GM12878 (cell line): ENCODE measurements around the gene KIF6. TPM values are rescaled to one million over a fixed set of nuclear protein-coding genes. Genes with fewer than 3 reads are reported as not detected.

Experiments used
- ATAC-seq: fragments of 200-7000 bp; cut with Tn5 transposase; 3 replicates; pipeline ENCODE4 v1.9.1; 2020; ENCODE audit warnings: mild to moderate bottlenecking, moderate library complexity
- BruUV-seq: library from RNA; stranded (reverse); fragments of 400-500 nt; replicated peaks from 2 replicates; lab custom pipeline; 2021; lab: Mats Ljungman, UMichigan
- CTCF ChIA-PET: fragments of 300-600 bp; sonication (Branson Sonifier 250); formaldehyde crosslinking; extraction: SDS; loops from one replicate; lab custom pipeline; 2021; ENCODE audit warnings: inconsistent platforms; lab: Yijun Ruan, JAX
- POLR2A ChIA-PET: fragments of 350-600 bp; formaldehyde crosslinking; extraction: SDS; loops from one replicate; lab custom pipeline; 2021; ENCODE audit warnings: inconsistent platforms; lab: Charles Lee
- RAD21 ChIA-PET: fragments of 300-600 bp; sonication (Branson Sonifier 250); formaldehyde crosslinking; loops from one replicate; lab custom pipeline; 2023; ENCODE audit warnings: antibody characterized with exemption; ENCODE audit not compliant: unreplicated experiment; lab: Charles Lee
- SMC1A ChIA-PET: fragments of 300-600 bp; sonication (Branson Sonifier 250); formaldehyde crosslinking; loops from one replicate; lab custom pipeline; 2023; ENCODE audit not compliant: unreplicated experiment, uncharacterized antibody; lab: Charles Lee
- DNase-seq: peaks from one replicate; pipeline ENCODE4 v3.0.0-alpha.2; 2011; ENCODE audit warnings: low read depth, low spot score
- FAIRE-seq: peaks from 3 replicates; lab custom pipeline; 2011; peaks lifted over from hg19 to GRCh38; lab: Jason Lieb, UNC
- H2AFZ ChIP-seq: 2 replicates; pipeline ENCODE4 v1.6.0; 2011; ENCODE audit warnings: low read depth, low read length, control low read depth; ENCODE audit not compliant: control insufficient read depth
- H3K27ac ChIP-seq: 2 replicates; pipeline ENCODE4 v1.5.1; 2011; ENCODE audit warnings: control low read depth; ENCODE audit not compliant: control insufficient read depth, insufficient read depth
- H3K27me3 ChIP-seq, 2 experiments: replicated peaks in 1 of 2; 2 replicates each; pipeline versions ENCODE4 v1.6.0 to v1.6.1; 2011; ENCODE audit warnings: low read length in 1 of 2; ENCODE audit not compliant: control insufficient read depth in 2 of 2, insufficient read depth in 2 of 2
- H3K36me3 ChIP-seq, 2 experiments: 2 replicates each; pipeline ENCODE4 v1.5.1; 2011; ENCODE audit warnings: low read length in 1 of 2; ENCODE audit not compliant: control insufficient read depth in 2 of 2, insufficient read depth in 2 of 2
- H3K4me1 ChIP-seq: 2 replicates; pipeline ENCODE4 v1.6.1; 2011; ENCODE audit warnings: mild to moderate bottlenecking, low read length, moderate library complexity, mixed read lengths; ENCODE audit not compliant: control insufficient read depth, insufficient read depth
- H3K4me2 ChIP-seq: 2 replicates; pipeline ENCODE4 v1.6.0; 2011; ENCODE audit warnings: control low read depth; ENCODE audit not compliant: control insufficient read depth, insufficient read depth
- H3K4me3 ChIP-seq: fragments of 200-600 bp; sonication (generic); 2 replicates; pipeline ENCODE4 v1.5.1; 2016
- H3K79me2 ChIP-seq: 2 replicates; pipeline ENCODE4 v1.6.0; 2011; ENCODE audit warnings: low read length; ENCODE audit not compliant: control insufficient read depth, insufficient read depth
- H3K9ac ChIP-seq: 2 replicates; pipeline ENCODE4 v1.8.0; 2011; ENCODE audit warnings: low read length, control low read depth, mixed read lengths; ENCODE audit not compliant: control insufficient read depth, insufficient read depth
- H3K9me3 ChIP-seq: replicated peaks from 3 replicates; pipeline ENCODE4 v1.5.1; 2011; ENCODE audit warnings: mild to moderate bottlenecking, low read length; ENCODE audit not compliant: control insufficient read depth, insufficient read depth
- H4K20me1 ChIP-seq: 2 replicates; pipeline ENCODE4 v1.6.0; 2011; ENCODE audit not compliant: control insufficient read depth, insufficient read depth
- ATF3 ChIP-seq: IDR thresholded peaks from 2 replicates; pipeline ENCODE4 v1.6.1; 2011; ENCODE audit warnings: low read depth, mild to moderate bottlenecking, low read length, moderate library complexity, borderline replicate concordance; ENCODE audit errors: extremely low read depth
- KLF5 ChIP-seq: fragments of 450-650 bp; IDR thresholded peaks from 2 replicates; pipeline ENCODE4 v1.6.1; 2014; ENCODE audit warnings: mild to moderate bottlenecking; ENCODE audit not compliant: partially characterized antibody
- MTA3 ChIP-seq: IDR thresholded peaks from 2 replicates; pipeline ENCODE4 v1.6.1; 2012; ENCODE audit warnings: low read length, inconsistent platforms, borderline replicate concordance
- PAX5 ChIP-seq: IDR thresholded peaks from 2 replicates; pipeline ENCODE4 v1.6.1; 2011; ENCODE audit warnings: low read depth, low read length, borderline replicate concordance
- POLR2AphosphoS5 ChIP-seq: IDR thresholded peaks from 2 replicates; pipeline ENCODE4 v1.6.1; 2011; ENCODE audit warnings: mild to moderate bottlenecking, low read length, inconsistent platforms
- RFX5 ChIP-seq: IDR thresholded peaks from 2 replicates; pipeline ENCODE4 v1.6.1; 2011; ENCODE audit warnings: low read depth, low read length, improper control_type of control experiment
- SMC3 ChIP-seq: IDR thresholded peaks from 2 replicates; pipeline ENCODE4 v1.6.1; 2011; ENCODE audit warnings: low read length, improper control_type of control experiment, borderline replicate concordance
- STAT1 ChIP-seq: fragments of 450-650 bp; conservative IDR thresholded peaks from 2 replicates; pipeline ENCODE4 v1.6.1; 2014; ENCODE audit warnings: antibody characterized with exemption, mild to moderate bottlenecking
- SUPT20H ChIP-seq: IDR thresholded peaks from 2 replicates; pipeline ENCODE4 v1.6.1; 2011; ENCODE audit warnings: low read depth, mild to moderate bottlenecking, low read length, moderate library complexity, borderline replicate concordance; ENCODE audit not compliant: control insufficient read depth
- TCF3 ChIP-seq: IDR thresholded peaks from 2 replicates; pipeline ENCODE4 v1.6.1; 2012; ENCODE audit warnings: low read depth, mild to moderate bottlenecking, low read length, borderline replicate concordance; ENCODE audit not compliant: insufficient read depth
- TCF7 ChIP-seq: IDR thresholded peaks from 2 replicates; pipeline ENCODE4 v1.6.1; 2014; ENCODE audit warnings: antibody characterized with exemption, borderline replicate concordance
- YBX1 ChIP-seq: fragments of 450-650 bp; IDR thresholded peaks from 2 replicates; pipeline ENCODE4 v1.6.1; 2016; ENCODE audit warnings: antibody characterized with exemption
- ZBED1 ChIP-seq: IDR thresholded peaks from 2 replicates; pipeline ENCODE4 v1.6.1; 2016; ENCODE audit warnings: borderline replicate concordance
- ZBTB33 ChIP-seq: fragments of 450-650 bp; IDR thresholded peaks from 2 replicates; pipeline ENCODE4 v1.6.1; 2017; ENCODE audit warnings: mild to moderate bottlenecking
- ZZZ3 ChIP-seq: IDR thresholded peaks from 2 replicates; pipeline ENCODE4 v1.6.1; 2011; ENCODE audit warnings: low read depth; ENCODE audit not compliant: control insufficient read depth, insufficient read length
- WGBS: methylation state at CpG from one replicate; pipeline ENCODE4 v1.1.6; 2016; ENCODE audit warnings: low lambda C conversion rate; ENCODE audit not compliant: insufficient replicate concordance, insufficient coverage; ENCODE audit errors: missing lambda C conversion rate; 5-methylcytosine and 5-hydroxymethylcytosine counted together
- in situ Hi-C: fragments of 300-500 bp; cut with MboI; formaldehyde crosslinking; loops from 9 replicates; pipeline ENCODE4 v1.14.3; 2018; ENCODE audit warnings: mixed read lengths
- intact Hi-C: fragments of 100-400 bp; cut with micrococcal nuclease; formaldehyde crosslinking; loops from one replicate; pipeline ENCODE4 v1.14.2; 2022; ENCODE audit not compliant: unreplicated experiment
- polyA plus RNA-seq, 11 experiments: library from polyadenylated mRNA; depleted of rRNA in 4 of 11; unstranded in 6 of 11; stranded (reverse) in 5 of 11; fragments of >200 nt; fragmentation: Nextera tagmentation in 4 of 11; fragmentation: Illumina TruSeq in 1 of 11; extraction: Ambion mirVana in 4 of 11; extraction: Trizol in 1 of 11; gene quantifications; 1 replicate in 1 of 11; 2 replicates in 10 of 11; pipeline versions ENCODE4 v1.2.1 to v1.2.3, GENCODE V29; 2011 to 2016; ENCODE audit warnings: inconsistent platforms in 2 of 11, missing spikeins in 2 of 11, low read depth in 1 of 11
- total RNA-seq, 4 experiments: library from RNA; depleted of rRNA in 3 of 4; stranded (reverse); fragments of >200 nt in 3 of 4; fragmentation: Illumina TruSeq in 1 of 4; extraction: Trizol in 1 of 4; gene quantifications; 2 replicates each; pipeline versions ENCODE4 v1.2.1 to v1.2.3, GENCODE V29; 2013 to 2021

The KIF6 gene
- total and polyA plus RNA-seq, 10 of the 15 experiments (the other 5 are each of a cell fraction or from before 2014, with no cell fraction given) = 0.09 to 1.0 (median 0.28) TPM

DNA sequence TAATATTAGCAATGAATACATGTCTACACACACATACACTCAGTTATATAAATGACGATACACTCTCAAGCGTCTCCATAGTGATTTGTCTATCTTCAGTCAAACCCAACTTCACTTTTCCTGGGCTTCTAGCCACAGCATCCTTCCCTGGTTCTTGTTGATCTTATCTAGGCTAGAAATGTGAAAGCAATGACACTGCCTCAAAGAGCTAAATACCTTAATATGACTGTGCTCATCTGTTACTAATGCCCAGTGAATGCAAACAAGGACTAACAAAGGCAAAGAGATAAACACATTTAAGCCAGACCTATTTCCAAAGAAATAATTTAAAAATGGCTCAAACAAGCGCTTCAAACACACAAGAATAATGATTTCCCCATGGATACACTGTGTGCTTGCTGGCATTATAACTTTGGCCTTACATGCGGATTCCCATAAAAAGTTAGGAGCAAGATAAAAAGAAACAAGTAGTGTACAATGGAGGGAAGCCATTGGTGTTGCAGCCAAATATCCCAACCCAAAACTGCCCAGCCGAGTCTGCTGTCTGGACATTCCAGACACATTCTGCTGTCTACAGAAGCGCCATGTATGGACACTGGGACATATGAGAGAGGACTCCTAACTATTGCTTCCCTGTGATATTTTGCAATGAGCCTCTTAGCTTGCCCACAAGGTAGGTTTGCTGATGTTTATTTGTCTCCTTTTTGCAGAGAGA lies 47.5 kb upstream of the KIF6 start:
- Histone ChIP-seq H3K9me3 (no peaks in the 10 kb centered on the region), H3K4me2 (no peak overlapping the region), H3K4me3 (no peak overlapping the region), H3K27me3 (no peaks in the 10 kb centered on the region), H4K20me1 (no peaks in the 10 kb centered on the region), H2AFZ (no peak overlapping the region), H3K36me3 (no peaks in the 10 kb centered on the region), H3K79me2 (no peaks in the 10 kb centered on the region), H3K27ac (no peak overlapping the region)
- DNase-seq = no peak
- no TSS peak for BruUV-seq
- ChIA-PET RAD21 (interaction anchor here (0.6 kb wide), 1 partner anchor 92 kb away, joined by 3 read pairs; no protein-coding TSS in a partner anchor), SMC1A (interaction anchor here (0.6 to 1.5 kb wide), 3 partner anchors 19 to 80 kb away, joined by 3 read pairs; no protein-coding TSS in a partner anchor), CTCF (interaction anchor here (1.5 to 1.8 kb wide), 3 partner anchors 14 to 93 kb away, joined by 3 to 4 read pairs (median 4); no protein-coding TSS in a partner anchor)
- intact Hi-C loops = no loop called here
- TF ChIP-seq MTA3 = no peak
- no peak for TF ChIP-seq ZZZ3
- TF ChIP-seq ATF3 = no peak
- TF ChIP-seq YBX1 = no peak
- TF ChIP-seq TCF3 = no peak
- no peak for TF ChIP-seq ZBED1
- no peak for TF ChIP-seq SUPT20H
- no peak for TF ChIP-seq POLR2AphosphoS5
- TF ChIP-seq RFX5 = no peak
- TF ChIP-seq ZBTB33 = no peak
- TF ChIP-seq TCF7 = no peak
- no peak for TF ChIP-seq SMC3
- TF ChIP-seq KLF5 = no peak
- no peak for TF ChIP-seq STAT1
- no peak for TF ChIP-seq PAX5
- TF ChIP-seq, all 136 proteins: peak for 0
- no peak for FAIRE-seq
- in situ Hi-C loops = no loop called here
- 6% methylated on average over 6 of the region's 6 CpGs for WGBS
- POLR2A ChIA-PET = no interaction called here
- ATAC-seq = no peak
- H3K9ac ChIP-seq = no peak overlapping the region
- H3K4me1 ChIP-seq = no peaks in the 10 kb centered on the region
